GM21619 (cell line): ENCODE data around the gene LARGE1.
A peak's percentile ranks its signal among the peaks of the same experiment; 100 is the strongest.

ENCODE experiments used
- ATAC-seq: cut with Tn5 transposase; IDR thresholded peaks from one replicate; pipeline ENCODE4 v1.9.1; 2021; ENCODE audit not compliant: unreplicated experiment

The LARGE1 gene

DNA sequence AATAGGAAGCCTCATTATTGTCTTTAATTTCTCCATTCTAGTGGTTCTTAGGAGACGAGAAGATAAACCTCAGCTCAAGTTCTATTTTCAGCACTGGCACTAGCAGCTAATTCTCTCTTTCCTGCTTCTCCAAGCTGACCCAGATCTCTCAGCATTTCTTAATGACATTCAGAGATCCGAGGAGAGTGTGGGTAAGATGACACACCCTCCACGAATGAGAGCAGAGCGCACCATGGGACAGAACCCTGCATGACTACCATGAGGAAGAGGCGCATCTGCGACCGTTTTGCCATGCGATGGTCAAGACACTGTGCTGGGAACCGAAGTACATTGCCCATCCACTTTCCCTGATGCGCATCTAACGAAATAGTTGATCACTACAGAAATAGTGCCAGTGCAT, 241.8 kb downstream of the LARGE1 start:
- no peak for ATAC-seq

DNA sequence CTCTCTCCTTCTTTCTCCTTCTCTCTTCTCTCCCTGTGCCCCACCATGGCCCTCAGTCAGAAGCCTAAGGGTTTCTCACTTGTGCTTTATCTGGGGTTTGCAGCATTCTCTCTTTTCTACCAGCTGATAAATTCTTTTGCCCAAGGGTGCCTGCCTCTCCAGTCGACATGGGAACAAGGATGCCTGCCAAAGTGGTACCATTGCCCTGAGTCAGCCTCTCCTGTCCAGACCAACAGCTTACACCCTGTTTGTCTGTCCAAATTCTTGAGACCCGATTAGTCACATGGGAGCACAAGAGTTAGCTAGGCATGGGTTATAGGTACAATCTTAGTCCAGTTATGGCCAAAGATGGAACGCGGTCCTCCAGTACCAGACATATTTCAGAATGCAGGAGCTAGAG, 242.7 kb downstream of the LARGE1 start:
- no peak for ATAC-seq

DNA sequence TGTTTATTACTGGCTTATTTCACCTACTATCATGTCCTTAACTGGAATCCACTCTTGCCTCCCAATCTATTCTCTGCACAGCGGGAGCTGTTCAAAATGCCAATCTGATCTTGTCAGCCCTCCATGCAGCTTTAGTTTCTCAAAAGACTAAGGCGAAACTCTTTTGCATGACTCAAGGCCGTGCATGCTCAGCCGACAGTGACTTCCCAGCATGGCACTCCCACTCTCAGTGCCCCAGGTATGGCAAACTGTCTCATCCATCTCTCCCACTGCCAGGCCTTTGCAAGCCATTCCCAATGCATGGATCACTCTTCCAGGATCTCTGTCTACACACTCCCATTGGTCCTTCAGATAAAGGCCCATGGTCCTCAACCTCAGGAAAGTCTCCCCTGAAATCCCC, 245.9 kb downstream of the LARGE1 start:
- ATAC-seq, result no peak

DNA sequence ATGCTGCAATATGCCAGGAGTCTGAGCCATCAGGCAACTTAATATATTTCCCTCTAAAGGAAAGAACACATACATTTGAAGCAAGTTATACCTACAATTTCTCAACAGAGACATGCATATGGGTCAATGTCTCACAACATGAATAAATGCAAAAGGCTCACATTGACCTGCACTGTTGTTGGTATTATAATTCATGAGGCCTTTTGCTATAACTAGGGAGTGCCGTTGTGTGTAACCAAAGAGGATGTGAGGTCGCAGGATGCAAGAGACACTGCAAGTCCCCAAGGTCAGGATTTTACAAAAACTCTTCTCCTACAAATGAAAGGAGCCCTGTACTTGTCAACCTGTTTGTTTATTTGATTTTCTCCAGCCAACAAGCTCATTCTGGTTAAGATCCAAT, 250.5 kb downstream of the LARGE1 start:
- no peak for ATAC-seq

DNA sequence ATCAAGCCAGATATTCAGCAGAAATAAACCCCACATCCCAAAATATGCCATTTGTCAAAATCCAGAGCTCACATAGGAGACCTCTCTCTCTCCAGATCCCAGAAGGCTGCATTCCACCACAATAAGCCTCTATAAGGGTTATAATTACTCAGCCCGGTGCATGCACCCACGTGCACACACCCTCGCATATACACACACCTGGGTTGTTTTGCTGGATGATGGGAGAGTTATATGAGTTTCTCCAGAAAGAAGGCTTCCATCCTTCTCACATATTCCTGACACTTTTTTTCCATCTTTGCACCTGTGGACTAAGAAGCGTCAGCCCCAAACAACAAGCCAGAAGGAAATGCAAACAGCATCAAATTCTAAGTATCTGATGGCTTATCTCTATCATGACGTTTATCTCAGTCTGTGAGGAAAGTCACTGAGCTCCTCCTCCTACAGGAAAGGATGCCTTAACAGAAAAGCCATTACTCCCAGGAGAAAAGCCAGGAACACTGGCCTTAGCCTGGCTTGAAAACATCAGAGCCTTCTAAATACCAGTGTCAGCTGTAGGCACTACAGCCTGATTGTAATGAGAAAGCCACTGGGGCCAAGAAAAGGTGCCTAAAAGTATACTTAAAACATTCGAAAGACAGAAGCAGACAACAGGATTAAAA, 253.2 kb downstream of the LARGE1 start:
- no peak for ATAC-seq

DNA sequence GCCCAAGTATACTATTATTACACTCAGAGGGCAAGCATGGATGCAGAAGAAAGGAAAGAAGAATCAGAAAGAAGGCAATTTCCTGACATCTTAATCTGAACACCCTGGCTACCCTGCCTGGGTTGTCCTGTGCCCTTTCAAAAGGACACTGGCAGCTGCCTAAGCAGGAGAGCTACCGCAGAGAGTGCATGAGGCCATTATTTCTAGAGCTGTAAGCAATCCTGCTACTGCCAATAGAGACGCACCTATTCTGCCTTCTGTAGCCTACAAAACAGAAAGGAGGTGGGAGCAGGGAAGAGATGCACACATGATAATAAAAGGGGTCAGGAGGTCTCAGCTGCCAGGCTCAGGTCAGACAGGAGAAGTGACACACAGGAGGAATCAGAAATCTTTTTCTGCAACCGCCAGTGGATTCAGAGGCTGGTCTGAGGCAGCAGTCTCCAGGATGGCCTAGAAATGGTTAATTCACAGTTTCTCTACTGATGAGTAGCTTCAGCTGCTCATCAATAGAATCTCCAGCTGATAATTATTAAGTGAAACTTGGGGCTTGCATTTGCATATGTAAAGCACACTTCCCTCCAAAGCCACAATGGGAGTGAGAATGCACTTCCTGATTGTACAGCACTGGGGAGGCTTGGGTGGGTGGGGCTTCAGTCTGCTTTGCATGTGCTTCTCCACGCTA, 253.9 kb downstream of the LARGE1 start:
- peak; percentile 57 for ATAC-seq

DNA sequence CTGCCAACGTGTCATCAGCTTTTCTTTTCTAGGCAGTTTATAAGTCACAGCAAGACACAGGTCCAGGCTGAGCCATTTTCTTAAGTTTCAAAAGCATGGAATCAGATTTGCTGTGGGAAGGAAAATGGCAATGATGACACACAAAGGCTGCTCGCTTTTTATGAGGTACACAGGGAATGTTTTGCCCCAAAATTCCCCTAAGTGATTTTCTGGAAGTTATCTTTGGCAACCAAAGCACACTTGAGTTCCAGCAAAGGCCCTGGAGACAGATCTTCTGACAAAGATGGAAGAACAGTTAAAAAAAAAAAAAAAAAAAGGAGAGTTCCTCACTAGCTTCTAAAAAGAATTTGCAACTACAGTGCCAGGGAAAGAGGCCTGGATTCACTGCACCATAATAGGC, 260.8 kb downstream of the LARGE1 start:
- ATAC-seq, result no peak

DNA sequence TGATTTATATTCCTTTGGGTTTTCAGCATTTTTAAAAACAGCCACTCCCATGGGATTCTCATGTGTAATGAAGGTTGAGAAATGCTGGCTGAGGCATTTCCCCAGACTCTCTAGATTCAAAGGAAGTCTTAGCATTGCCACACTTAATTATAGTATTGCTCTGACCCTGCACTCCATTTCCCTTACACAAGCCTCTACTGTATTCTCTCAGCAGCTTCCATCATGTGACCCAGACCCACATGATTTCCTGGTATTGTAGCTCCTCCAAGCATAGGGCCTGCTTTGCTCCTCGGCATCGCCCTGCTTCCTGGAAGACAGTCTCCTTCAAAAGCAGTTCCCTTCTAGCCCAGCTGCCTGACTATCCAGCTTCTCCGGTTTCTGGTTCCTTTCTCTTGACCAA, 261.5 kb downstream of the LARGE1 start:
- ATAC-seq, result no peak

DNA sequence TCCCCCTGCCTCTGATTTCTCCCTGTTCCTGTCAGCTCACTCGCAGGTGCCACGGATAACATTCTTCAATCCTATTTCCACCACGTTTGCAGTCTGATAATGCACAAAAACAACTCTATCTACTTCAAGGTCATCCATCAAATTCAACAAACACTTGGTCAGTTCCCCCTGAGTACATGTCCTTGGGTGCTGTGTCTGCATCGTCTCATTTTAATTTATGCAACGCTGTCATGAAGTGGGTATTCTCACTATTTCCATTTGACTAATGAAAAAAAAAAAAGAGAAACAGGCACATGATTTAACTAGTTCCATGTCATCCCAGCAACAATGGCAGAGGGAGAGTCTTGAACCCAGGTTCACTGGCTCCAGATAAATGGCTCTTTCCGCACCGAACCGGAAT, 262.6 kb downstream of the LARGE1 start:
- ATAC-seq, result no peak

DNA sequence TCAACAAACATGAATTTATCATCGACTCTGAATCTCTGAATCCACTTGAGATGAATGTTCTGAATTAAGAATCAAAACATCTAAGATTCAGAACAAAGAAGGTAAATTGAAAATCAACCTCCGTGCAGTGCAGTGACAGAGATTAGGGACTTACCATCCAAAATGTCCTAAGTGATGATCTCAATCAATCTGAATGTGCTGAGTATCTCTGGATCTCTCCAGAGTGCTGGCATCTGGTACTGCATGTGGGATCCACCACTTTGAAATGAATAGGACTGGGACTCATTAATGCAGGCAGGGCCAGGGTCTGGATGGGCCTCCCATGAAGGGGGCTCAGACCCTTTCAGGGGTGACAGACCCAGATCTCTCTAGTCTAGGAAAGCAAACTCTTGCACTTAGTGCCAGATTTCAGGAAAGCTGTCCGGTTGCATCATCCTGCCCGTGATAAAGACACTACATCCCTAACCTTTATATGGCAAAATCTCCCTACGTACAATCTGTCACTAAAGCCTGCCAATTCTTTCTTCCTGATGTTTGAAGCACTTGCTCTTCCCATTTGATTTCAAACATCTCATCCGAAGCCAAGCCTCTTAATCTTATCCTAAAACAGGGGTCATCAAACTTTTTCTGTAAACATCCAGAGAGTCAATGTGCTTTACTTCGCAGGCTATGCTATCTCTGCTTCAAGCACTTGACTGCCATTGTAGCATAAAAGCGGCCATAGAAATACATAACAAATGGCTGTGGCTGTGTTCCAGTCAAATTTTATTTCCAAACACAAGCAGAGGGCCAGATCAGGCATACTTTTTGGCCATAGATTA, 263.3 kb downstream of the LARGE1 start:
- no peak for ATAC-seq

DNA sequence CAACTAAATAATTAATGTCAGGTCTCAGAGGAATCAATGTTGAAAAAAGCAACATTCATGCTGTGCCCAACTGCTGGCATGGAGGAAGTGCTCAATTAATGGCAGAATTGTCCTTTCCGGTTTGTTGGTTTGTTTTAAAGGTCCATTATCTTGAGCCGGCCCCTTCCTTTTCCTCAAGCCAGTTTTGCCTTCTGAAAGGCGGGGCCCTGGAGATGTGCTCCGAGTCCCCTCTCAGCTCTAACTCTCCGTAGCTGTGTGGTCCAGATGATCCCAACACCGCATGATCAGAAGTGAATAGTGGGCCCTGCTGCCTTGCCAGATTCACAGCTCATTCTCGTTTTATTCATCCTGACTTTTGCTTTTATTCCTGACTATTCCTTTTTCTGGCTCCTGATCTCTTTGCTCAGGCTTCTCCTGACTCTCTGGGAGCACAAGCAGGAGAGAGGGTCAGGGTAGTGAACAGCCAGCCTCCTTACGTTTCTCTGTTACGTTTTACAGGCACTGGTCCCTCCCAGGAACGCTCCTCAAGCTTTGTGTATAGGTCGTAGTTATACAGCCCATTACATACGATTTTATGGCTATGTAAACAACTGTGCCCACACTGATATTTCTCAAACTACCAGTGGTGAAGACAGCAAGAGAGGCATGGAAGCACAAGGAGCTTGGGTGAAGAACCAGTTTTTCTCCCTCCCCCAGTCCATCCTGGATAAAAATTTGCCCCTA, 265.9 kb downstream of the LARGE1 start:
- ATAC-seq, result no peak

DNA sequence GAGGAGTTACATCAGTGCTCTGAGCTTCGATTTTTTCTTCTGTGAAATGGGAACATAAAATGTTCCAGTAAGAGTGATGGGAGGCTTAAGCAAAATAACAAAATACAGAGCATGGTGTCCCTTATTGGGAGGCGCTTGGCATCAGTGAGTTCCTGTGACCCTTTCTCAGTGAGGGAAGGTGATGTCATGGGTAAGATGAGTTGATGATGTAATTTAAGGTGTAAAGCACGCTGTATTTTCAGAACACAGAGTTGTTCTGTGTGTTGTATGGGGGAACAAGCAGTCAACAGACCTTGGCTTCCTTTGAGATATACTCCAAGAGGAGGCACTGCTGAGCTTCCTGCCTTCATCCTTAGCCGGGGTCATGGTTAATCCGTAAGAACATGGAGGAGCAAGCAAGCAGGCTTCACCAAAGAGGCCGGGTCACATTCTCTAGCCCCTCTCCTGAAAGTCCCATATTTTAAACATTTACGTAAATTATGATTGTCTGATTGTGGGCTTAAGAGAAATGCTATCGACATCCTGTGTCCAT, 266.7 kb downstream of the LARGE1 start:
- no peak for ATAC-seq

DNA sequence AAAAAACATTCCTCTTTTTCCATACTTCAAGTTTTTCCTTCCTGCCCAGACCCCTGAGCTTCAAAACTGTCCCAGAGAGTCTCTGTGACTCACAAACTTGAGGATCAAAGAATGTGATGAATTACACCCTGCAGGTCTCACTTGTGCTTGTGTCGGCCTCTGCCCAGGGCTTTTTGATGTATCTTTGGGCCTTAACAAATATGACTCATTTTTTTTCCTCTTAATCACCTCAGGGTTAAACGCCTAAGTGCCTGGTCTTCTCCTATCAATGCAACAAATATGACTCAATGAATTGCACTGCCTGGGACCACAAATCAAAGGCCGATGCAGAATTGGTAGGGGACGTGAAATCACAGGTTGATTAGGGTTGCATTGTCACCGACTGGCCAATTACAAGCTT, 267.7 kb downstream of the LARGE1 start:
- ATAC-seq, result no peak

DNA sequence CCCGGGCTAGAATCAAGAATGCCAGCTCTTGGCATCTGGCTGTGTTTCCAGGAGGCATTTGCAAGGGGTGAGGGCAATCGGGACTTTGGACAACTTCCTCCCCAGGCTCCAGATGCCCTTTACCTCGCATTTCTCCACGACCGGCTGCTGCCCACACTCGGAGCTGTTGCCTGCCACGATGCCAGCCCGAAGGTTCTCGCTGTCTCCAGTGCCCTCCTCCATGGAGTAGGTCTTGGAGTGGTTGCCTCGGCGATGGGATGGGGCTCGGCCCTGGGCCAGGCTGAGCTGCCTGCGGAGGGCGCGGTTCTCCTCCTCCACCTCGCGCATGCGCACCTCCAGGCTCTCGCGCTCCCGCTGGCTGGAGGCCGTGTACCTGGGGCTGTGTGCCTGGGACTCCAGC, 270.0 kb downstream of the LARGE1 start:
- ATAC-seq, result no peak

DNA sequence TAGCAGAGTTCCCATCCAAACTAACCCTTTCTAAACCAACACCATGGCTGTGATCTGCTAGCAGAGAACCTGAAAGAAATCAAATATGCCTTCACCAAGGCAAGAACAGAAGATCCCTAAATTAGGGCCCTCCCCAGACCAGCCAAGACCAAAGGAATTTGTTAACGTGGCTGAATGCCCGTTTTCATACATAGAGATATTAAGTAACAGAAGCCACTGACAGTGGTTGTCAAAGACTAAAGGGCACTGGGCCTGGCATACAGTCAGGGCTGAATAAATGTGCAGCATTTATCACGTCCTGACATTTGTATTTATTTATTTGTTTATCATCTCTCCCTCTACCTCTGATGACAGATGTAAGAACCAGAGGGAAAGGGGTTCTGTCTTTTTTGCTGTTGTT, 271.8 kb downstream of the LARGE1 start:
- ATAC-seq, result no peak

DNA sequence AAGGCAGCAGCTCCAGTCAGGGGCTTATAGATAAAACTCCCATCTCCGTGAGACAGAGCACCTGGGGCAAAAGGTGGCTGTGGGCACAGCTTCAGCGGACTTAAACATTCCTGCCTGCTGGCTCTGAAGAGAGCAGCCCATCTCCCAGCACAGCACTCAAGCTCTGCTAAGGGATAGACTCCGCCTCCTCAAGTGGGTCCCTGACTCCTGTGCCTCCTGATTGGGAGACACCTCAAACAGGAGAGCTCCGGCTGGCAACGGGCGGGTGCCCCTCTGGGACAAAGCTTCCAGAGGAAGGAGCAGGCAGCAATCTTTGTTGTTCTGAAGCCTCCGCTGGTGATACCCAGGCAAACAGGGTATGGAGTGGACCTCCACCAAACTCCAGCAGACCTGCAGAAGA, 279.4 kb downstream of the LARGE1 start:
- ATAC-seq, result no peak

DNA sequence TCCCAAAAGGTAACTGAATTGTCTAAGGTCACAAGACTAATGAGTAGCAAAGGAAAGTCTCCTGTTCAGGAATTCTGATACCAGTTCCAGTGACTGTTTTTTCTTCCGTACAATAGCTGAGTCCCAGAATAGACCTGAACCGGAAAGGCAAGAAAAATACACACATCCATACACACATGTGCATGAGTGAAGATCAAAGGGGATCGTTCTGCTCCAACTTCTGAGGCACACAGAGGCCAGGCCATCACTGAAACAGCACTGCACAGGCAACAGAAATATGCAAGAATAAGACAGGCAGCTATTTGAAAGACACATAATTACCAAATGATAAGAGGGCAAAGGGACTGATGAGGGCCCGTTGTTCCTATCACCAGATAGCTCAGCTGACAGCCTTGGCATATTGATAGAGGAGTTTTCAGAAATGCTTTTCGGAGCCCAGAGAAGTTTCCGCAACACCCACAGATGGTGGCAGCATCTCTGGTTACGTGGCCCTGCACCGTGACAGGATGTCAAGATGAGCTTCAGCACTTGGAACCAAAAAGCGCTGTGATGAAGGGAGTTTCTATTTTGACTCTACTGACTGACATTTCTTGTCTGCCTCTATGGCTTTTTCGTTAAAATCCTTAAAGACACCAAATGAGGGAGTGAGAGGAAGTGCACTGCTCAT, 280.6 kb downstream of the LARGE1 start:
- ATAC-seq, result no peak

DNA sequence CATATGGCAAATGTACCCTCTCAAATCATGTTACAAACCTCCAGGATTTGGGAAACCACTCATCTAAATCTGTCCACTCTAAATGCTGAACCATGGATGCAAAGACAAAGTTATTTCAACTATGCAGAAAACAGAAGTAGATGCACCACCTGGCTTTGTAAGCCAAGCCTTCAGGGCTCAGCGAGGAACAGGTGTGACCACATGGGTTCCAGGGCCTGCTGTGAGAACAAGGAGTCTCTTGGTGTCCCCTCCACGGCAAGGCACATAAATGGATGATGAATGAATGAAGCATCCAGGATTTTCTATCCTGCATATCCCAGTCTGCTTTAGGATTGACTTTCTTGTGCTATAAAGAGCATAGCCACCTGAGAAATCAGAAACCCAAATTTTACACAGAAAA, 284.5 kb downstream of the LARGE1 start:
- ATAC-seq, result no peak

DNA sequence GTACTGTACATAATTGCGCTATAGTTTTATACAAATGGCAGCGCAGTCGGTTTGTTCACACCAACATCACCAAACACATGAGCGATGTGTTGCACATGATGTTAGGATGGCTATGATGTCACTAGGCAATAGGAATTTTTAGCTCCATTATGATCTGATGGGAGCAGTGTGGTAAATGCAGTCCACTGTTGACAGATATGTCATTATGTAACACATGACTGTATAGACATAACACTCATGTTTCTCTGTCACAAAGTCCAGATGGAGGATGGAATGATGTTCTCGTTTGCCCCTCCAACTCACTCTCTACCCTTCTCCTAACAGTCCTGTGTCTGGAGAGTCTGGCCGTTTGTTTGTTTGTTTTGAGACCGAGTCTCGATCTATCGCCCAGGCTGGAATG, 288.5 kb downstream of the LARGE1 start:
- ATAC-seq, result no peak

DNA sequence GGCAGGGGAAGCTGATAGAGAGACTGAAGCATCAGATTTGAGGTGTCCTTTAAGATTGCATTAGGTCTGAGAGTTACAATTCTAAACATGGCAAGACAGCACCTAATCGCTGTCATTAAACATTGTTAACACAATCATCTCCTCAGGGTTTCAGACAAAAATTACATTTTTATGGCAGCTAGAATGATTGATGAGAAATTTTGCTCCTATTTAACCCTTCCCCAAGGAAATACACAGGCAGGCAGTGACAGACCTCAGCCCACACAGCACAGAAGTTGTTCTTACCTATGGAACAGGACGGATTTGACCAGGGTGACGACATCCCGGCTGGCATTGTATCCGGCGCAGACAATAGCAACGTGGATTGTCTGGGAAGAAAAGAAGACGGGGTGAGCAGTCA, 294.3 kb downstream of the LARGE1 start:
- no peak for ATAC-seq

DNA sequence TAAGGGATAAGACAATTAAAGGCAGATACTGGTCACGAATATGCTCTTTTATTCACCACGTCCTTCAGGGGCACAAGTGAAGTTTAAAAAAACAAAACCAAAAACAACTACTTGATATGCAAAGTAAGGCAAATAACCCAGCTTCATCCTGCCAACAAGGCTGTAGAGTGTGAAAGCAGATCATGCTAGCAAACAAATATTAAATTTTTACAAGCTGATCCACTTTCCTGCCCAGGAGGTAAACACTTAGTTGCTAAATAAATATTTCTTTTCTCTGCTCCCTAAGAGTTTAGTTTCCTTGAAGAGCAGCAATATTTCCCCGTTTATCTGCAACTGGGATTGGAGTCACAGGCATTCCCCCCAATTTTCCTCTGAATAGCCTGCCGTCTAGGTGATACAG, 300.2 kb downstream of the LARGE1 start:
- ATAC-seq, result no peak
